GM18526 (cell line): ENCODE results near the gene CCDC124.

Experiments
- POLR2A ChIP-seq: IDR thresholded peaks from 3 replicates; pipeline ENCODE4 v1.6.1; 2011; ENCODE audit not compliant: insufficient read length; ENCODE audit errors: extremely low read depth

The CCDC124 gene

GRCh38 chr19:17948931-17949930, 16.4 kb downstream of the CCDC124 start:
- TF ChIP-seq POLR2A, result no peak

- TF ChIP-seq POLR2A, result no peak
These were observed 17.1 kb downstream of the CCDC124 start for GRCh38 chr19:17949956-17950309.

- TF ChIP-seq POLR2A, result no peak
These were observed 17.7 kb downstream of the CCDC124 start for GRCh38 chr19:17950310-17951156.

GRCh38 chr19:17951157-17951989, 18.6 kb downstream of the CCDC124 start:
- TF ChIP-seq POLR2A, result no peak

- no peak for TF ChIP-seq POLR2A
These were observed 19.5 kb downstream of the CCDC124 start for GRCh38 chr19:17951990-17952976.

- TF ChIP-seq POLR2A, result no peak
These were observed 20.5 kb downstream of the CCDC124 start for GRCh38 chr19:17953316-17953801.

- TF ChIP-seq POLR2A, result no peak
These were observed 21.1 kb downstream of the CCDC124 start for GRCh38 chr19:17953869-17954268.

GRCh38 chr19:17954401-17954800, 21.6 kb downstream of the CCDC124 start:
- no peak for TF ChIP-seq POLR2A

- no peak for TF ChIP-seq POLR2A
These were observed 24.5 kb downstream of the CCDC124 start for GRCh38 chr19:17957149-17957849.

- no peak for TF ChIP-seq POLR2A
These were observed 25.1 kb downstream of the CCDC124 start for GRCh38 chr19:17957885-17958284.

GRCh38 chr19:17963936-17964691, 31.3 kb downstream of the CCDC124 start:
- TF ChIP-seq POLR2A, result no peak

GRCh38 chr19:17965370-17966128, 32.7 kb downstream of the CCDC124 start:
- TF ChIP-seq POLR2A, result no peak
